Activated CD4-positive, CD25-positive, alpha-beta regulatory T cell (primary cell): ENCODE measurements around the gene USP8.
"Not testable (repeated sequence)": the region's sequence is repeated elsewhere in the genome, so short reads cannot be mapped to it uniquely, and the experiment has no call there.

Experiments
- DNase-seq, 4 experiments: peaks; one replicate each; lab custom pipeline; 2025; lab: John Stamatoyannopoulos, UW

The USP8 gene

GRCh38 chr15:50440932-50441331, 16.7 kb downstream of the USP8 start:
- no peak for DNase-seq

- DNase-seq = no peak
Measured at GRCh38 chr15:50452927-50453326, 28.7 kb downstream of the USP8 start.

- DNase-seq = no peak
Measured at GRCh38 chr15:50458348-50459112, 34.3 kb downstream of the USP8 start.

GRCh38 chr15:50463423-50464358, 39.5 kb downstream of the USP8 start:
- no peak for DNase-seq

GRCh38 chr15:50471072-50471471, 46.9 kb downstream of the USP8 start:
- DNase-seq = no peak

GRCh38 chr15:50476143-50476542, 51.9 kb downstream of the USP8 start:
- DNase-seq = no peak

- no peak for DNase-seq
Measured at GRCh38 chr15:50484781-50485180, 60.6 kb downstream of the USP8 start.

- no peak for DNase-seq
Measured at GRCh38 chr15:50485389-50485788, 61.2 kb downstream of the USP8 start.

GRCh38 chr15:50487287-50487686, 63.1 kb downstream of the USP8 start:
- no peak for DNase-seq

GRCh38 chr15:50493625-50494024, 69.4 kb downstream of the USP8 start:
- DNase-seq = no peak

GRCh38 chr15:50494547-50494946, 70.3 kb downstream of the USP8 start:
- not testable (repeated sequence) for DNase-seq

- DNase-seq = no peak
Measured at GRCh38 chr15:50496692-50497091, 72.5 kb downstream of the USP8 start.

- no peak for DNase-seq
Measured at GRCh38 chr15:50500352-50500751, 76.1 kb downstream of the USP8 start.

GRCh38 chr15:50501815-50502214, 77.6 kb downstream of the USP8 start:
- DNase-seq = no peak

- no peak for DNase-seq
Measured at GRCh38 chr15:50503144-50503543, 78.9 kb downstream of the USP8 start.

GRCh38 chr15:50505656-50506055, 81.5 kb downstream of the USP8 start:
- not testable (repeated sequence) for DNase-seq

GRCh38 chr15:50506121-50506520, 81.9 kb downstream of the USP8 start:
- DNase-seq = no peak

- no peak for DNase-seq
Measured at GRCh38 chr15:50513001-50513400, 88.8 kb downstream of the USP8 start.

- DNase-seq = no peak
Measured at GRCh38 chr15:50519740-50520425, 95.7 kb downstream of the USP8 start.

- DNase-seq = no peak
Measured at GRCh38 chr15:50523851-50524251, 99.6 kb downstream of the USP8 start.

- no peak for DNase-seq
Measured at GRCh38 chr15:50531163-50531562, 107.0 kb downstream of the USP8 start.

GRCh38 chr15:50531766-50532165, 107.6 kb downstream of the USP8 start:
- no peak for DNase-seq

- DNase-seq = no peak
Measured at GRCh38 chr15:50542887-50543210, 118.6 kb downstream of the USP8 start.
